A172 (cell line): ENCODE results near the gene MUC13. TPM values are rescaled to one million over a fixed set of nuclear protein-coding genes. Genes with fewer than 3 reads are reported as not detected.

ENCODE experiments used
- DNase-seq: peaks from one replicate; pipeline ENCODE4 v3.0.0-alpha.2; 2015; ENCODE audit warnings: low spot score
- total RNA-seq: library from RNA; depleted of rRNA; stranded (reverse); fragments of >200 nt; shearing (Covaris generic); gene quantifications from 2 replicates; pipeline ENCODE4 v1.2.3, GENCODE V29; 2014

MUC13 gene
- total RNA-seq, 1 experiment from 2014 or later, result not detected

- DNase-seq, result no peak
These were observed 15.5 kb upstream of the MUC13 start for GRCh38 chr3:124950026-124950425.

DNA sequence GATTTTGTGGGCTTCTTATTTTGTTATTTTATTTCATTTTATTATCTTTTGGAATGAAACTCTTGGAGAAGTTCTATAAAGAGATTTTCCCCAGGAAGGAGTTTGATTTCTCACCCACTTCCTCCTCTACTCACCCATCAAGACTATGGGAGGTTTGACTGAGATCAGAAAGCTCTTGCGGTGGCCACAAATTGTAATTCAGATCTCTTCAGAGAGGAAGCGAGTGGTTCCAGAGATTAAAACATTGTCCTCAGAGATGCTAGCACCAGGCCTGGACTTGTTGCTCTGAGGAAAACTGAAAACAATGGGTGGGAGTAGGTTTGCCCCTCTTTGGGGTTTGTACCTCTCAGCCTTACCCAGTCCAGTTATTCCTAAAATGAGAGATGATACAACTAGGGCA, 8.1 kb upstream of the MUC13 start:
- DNase-seq, result no peak

GRCh38 chr3:124941771-124942170, 7.2 kb upstream of the MUC13 start:
- no peak for DNase-seq

DNA sequence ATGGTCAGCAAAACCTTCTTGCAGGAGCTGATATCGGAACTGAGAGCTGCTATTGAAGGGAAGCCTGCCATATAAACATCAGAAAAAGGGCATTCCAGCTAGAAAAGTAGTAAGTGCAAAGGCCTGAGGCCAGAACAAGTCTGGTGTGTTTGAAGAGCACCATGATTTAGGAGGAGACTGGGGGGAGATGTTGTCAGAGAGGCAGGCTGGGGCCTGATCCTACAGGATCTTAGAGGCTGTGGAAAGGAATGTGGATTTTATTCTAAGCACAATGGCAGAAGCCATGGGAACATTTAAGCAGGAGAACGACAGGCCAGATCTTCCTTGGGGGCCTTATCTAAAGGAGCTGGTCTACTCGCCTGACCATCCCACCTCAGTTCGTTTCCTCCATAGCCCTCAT, 5.1 kb upstream of the MUC13 start:
- DNase-seq, result no peak

GRCh38 chr3:124938896-124939295, 4.3 kb upstream of the MUC13 start:
- no peak for DNase-seq

DNA sequence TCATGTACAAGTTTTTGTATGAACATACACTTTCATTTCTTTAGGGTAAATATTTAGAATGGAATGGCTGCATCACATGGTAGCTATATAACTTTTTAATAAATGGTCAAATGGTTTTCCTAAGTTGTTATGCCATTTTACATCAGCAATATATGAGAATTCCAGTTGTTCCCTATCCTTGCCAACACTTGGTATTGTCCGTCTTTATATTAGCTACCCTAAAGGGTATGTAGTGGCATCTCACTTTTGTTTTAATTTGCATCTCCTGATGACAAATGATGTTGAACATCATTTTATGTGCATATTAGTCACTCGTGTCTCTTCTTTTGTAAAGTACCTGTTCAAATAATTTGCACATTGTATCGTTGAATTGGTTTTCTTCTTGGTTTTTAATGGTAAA, 2.5 kb upstream of the MUC13 start:
- DNase-seq, result no peak

DNA sequence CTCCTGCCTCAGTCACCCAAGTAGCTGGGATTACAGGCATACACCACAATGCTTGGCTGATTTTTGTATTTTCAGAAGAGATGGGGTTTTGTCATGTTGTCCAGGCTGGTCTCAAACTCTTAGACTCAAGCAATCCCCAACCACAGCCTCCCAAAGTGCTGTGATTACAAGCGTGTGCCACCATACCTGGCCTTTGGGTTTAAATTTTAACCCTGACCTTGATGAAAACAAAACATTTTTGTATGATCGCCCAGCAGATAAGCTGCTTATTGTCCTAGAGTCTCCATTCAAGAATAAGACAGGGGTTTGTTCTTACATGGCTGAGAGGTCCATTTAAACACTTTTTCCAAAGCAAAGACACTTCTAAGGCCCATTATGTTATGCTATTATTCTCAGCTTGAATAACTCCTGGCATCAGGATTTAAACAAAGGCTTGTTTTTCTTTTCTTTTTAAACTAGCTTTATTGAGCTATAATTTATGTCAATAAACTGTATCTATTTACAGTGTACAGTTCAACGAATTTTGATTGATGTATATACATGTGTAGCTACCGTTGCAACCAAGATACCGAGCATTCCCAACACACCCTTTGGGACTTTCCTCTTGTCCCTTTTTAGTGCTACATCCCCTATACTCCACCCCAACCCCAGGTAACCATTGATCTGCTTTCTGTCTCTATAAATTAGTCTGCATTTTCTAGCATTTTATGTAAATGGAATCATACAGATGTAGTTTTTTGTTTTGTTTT, 1.4 kb upstream of the MUC13 start:
- DNase-seq, result no peak

DNA sequence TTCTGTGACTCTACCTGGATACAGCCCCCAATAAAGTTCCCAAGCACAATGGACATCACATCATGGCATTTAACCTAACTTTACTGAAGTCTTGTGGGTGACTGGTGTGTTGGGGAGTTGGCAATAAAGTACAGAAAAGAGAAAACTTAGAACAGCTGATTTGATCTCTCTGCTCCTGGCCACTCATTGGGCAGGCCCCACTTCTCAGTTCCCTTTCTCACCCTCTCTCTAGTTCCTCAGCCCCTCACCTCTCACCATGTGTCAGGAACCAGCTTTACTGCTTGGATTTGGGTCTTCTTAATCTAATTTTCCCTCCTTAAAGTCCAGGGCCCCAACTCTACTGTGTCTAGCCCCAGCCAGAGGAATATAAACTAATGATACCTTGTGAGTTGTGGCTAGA, 713 bp upstream of the MUC13 start:
- DNase-seq, result no peak

DNA sequence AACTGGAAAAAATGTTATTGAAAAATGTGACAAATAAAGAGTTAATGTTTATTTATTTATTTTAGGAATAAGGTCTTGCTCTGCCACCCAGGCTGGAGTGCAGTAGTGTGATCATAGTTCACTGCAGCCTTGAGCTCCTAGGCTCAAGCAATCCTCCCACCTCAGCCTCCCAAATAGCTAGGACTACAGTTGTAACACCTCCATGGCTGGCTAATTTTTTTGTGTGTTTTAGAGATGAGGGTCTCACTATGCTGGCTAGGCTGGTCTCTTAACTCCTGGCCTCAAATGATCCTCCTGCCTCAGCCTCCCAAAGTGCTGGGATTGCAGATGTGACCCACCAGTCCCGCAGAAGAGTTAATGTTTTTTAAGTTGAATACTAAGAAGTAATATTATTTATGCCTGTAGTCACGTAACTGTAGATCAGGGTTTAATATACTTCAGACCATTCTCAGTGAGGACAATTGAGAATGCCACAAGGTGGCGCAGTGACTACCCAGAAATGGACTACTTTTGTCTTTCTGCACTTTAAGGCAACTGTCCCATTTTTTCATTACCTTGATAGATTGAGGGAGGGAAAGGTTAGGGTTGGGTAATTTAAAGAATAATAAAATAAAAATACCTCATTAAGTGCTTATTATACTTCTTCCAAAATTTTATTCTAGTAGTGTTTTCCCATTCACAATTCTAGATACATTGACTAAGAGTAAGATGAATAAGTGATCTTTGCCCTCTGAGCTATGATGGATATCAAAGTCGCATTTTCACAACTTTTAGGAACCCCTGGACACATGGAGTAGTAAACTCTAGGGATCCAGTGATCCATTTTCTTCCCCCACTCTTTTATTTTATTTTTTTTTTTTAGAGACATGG, 6.0 kb downstream of the MUC13 start:
- peak; percentile 79 for DNase-seq

DNA sequence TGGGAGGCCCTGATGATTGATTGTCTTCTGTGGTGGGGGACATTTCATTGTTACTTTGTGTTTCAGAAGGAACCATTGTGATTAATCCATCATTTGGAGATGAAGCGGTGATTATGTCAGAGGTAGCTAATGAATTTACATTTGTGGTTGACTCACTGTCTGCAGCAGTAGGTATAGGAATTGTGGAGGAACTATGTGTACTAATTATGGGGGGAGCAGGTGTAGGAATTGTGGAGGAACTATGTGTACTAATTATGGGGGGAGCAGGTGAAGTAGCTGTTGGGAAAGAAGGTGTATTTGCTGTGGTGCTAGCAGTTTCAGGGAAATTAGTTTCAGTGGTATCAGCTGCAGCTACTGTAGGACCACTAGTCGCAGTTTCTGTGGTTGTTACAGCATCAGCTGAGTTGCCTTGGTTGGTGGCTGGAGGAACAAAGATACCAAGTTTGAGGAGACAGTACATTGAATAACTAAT, 6.9 kb downstream of the MUC13 start:
- DNase-seq, result no peak

- DNase-seq, result no peak
These were observed 8.0 kb downstream of the MUC13 start for GRCh38 chr3:124926426-124927101.

- DNase-seq, result no peak
These were observed 9.8 kb downstream of the MUC13 start for GRCh38 chr3:124924741-124925140.

GRCh38 chr3:124923833-124924232, 10.7 kb downstream of the MUC13 start:
- no peak for DNase-seq

DNA sequence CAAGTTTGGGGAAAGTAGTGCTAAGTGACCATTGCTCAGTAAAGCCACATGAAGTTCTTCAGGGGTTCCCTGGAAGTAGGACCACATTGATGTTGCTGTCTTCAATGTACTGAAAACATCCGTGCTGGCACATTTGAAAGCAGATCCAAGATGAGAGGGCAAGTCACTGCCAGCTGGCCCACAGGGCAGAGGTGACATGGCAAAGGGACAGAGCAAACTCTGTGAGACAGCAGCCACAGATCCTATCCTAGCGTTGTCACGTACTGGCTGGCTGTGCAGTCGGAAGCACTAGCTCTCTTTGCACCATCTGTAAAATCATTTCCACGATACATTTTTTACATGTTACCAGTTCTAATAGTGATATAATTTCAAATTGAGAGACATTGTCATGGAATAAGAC, 13.8 kb downstream of the MUC13 start:
- no peak for DNase-seq

DNA sequence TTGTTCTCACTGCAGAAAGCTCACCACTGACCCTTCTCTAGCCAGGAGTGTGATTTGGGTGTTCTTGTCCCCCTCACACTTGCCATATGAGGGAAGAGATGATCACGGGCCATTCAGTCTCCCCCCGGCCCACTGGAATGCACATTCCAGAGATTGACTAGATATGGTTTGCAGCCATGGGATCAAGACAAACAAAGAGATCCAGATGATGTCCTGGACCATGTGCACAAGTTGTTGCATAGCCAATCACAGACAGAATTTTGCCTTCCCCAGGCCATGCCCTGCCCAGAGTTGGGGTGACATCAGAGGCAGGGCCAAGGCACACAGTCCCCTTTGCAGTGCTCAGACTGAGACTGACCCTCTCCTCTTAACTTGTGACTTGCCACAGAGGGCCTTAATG, 14.8 kb downstream of the MUC13 start:
- no peak for DNase-seq

GRCh38 chr3:124918524-124918923, 16.0 kb downstream of the MUC13 start:
- DNase-seq, result no peak

DNA sequence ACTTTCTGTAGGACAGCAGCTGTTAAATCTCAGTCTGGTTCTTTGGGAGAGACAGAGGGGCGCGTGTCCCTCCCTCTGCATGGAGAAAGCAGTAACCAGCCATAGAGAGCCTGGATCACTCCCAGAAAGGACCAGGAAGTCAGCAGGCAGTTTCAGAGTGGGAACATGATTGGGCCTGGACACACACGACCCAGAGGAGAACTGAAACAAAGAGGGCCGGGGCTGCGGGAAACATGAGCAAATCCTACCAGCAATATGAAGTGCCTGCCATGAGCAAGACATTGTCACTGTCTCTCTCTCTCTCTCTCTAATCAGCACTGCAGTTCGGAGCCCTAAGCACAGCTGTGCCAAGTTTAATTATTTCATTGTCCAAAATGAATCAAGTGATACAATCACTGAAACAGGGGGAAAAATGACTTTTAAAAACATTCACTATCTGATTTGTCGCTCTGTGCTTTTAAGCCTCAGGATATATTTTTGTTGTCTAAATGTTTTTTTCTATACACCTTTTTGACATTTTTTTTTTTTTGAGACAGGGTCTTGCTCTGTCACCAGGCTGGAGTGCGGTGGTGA, 17.6 kb downstream of the MUC13 start:
- DNase-seq, result no peak

DNA sequence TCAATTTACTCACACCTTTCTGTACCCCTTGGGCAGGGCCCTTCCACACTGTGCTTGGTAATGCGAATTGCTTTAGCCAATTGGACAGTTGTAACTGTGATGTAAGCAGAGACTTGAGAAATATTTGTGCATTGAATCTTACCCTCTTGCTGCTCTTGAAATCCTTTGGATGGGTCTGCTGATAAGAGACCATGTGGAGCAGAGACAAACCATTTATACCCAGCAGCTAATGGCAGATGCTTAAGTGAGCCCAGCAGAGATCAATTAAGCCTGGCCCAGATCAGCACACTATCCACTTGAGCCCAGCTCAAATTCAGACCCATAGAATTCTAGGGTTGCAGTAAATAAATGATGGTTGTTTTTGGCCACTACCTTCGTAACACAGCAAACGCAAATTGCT, 19.3 kb downstream of the MUC13 start:
- DNase-seq, result no peak

DNA sequence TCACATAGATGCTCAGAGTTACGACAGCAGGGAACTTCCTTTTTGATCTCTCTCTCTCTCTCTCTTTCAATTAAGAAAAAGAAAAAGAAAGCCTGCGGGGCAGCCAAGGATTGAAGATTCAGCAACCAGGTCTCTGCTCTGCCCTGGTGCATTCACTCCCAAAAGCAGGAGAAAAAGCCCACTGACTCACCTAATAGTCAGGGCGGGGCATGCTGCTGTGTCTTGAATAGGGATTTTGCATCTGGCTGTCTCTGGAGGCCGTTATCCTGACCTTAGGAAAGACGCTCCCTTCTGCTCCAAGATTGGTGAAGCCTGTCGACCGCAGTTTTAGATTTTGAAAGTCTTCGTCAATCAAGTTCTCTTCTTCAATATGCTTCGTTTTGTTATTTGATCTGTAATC, 26.6 kb downstream of the MUC13 start:
- no peak for DNase-seq

DNA sequence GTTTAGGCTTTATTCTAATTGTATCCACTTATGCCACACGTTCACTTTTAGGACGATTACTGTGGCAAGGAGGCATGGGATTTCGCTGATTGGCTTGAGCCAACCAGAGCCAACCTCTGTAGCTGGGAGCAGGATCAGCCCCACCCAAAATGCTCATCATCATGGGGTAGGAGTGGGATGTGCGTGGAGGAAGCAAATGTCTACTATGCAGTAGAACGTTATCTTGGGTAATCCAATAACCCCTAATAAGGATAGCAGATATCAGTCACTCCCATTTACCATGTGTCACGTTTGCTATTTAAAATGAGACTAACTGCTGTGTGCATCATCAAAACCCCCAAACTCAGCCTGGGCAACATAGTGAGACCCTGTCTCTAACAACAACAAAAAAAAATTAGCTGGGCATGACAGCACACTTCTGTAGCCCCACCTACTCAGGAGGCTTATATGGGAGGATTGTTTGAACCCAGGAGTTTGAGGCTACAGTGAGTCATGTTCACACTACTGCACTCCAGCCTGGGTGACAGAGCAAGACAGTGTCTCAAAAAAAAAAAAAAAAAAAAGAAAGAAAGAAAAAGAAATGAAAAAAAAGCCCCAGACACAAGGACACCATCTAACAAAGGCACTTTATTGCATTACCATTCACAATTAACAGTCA, 29.6 kb downstream of the MUC13 start:
- no peak for DNase-seq
